ENCODE results near the gene TMEM182. TPM values are rescaled to one million over a fixed set of nuclear protein-coding genes. Genes with fewer than 3 reads are reported as not detected.

The TMEM182 gene
- total RNA-seq, 1 experiment from 2014 or later, result 13.7 TPM

DNA sequence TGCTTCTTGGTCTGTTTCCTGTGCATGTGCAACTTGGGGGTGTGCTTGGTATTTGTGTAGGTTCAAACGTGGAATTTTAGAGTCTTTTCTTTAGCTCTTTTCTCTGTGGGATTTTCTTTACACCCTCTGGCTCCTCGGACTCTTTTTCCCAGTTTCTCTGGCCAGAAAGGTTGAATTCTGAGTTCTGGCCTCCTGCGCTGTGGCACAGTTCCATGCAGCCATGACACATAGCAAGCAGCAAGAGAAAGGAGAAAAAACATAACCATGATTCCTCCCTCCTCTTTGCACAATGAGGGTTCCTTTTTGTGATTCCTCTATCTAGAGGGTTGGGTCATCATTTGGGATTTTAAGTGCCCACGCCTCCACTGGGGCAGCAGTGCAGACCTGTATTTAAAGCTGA, 33.8 kb downstream of the TMEM182 start:
- H3F3A ChIP-seq (ENCODE audit: insufficient read depth, low read depth), result no peaks in the 10 kb centered on the region
- H3K4me3 ChIP-seq, result no peak overlapping the region
- DNase-seq, result no peak
- ChIA-PET POLR2A (ENCODE audit: unreplicated experiment) (no interaction called here), CTCF (no interaction called here)
- H3K36me3 ChIP-seq (ENCODE audit: low read depth), result peaks cover 10% of the 10 kb centered on the region; the same call in 1 of the 2 replicates
- H3K4me1 ChIP-seq (replicated peaks; ENCODE audit: insufficient read depth), result no peaks in the 10 kb centered on the region
- H3K4me2 ChIP-seq, result no peak overlapping the region
- intact Hi-C loops (cut with micrococcal nuclease; ENCODE audit: unreplicated experiment), result no loop called here
- H2AFZ ChIP-seq, result no peak overlapping the region
- no peak overlapping the region for H3K27ac ChIP-seq
- no peaks in the 10 kb centered on the region for H3K79me2 ChIP-seq (ENCODE audit: low read depth)
- peaks cover 1% of the 10 kb centered on the region for H3K9me3 ChIP-seq (ENCODE audit: insufficient read depth, low read depth)
- H3K9me2 ChIP-seq (ENCODE audit: insufficient read depth), result no peaks in the 10 kb centered on the region
- H3K27me3 ChIP-seq (ENCODE audit: insufficient read depth, low read depth), result no peaks in the 10 kb centered on the region
- no TSS peak for BruUV-seq (replicated peaks)
- H4K20me1 ChIP-seq (ENCODE audit: insufficient read depth), result no peaks in the 10 kb centered on the region
- TF ChIP-seq, protein P1, sequence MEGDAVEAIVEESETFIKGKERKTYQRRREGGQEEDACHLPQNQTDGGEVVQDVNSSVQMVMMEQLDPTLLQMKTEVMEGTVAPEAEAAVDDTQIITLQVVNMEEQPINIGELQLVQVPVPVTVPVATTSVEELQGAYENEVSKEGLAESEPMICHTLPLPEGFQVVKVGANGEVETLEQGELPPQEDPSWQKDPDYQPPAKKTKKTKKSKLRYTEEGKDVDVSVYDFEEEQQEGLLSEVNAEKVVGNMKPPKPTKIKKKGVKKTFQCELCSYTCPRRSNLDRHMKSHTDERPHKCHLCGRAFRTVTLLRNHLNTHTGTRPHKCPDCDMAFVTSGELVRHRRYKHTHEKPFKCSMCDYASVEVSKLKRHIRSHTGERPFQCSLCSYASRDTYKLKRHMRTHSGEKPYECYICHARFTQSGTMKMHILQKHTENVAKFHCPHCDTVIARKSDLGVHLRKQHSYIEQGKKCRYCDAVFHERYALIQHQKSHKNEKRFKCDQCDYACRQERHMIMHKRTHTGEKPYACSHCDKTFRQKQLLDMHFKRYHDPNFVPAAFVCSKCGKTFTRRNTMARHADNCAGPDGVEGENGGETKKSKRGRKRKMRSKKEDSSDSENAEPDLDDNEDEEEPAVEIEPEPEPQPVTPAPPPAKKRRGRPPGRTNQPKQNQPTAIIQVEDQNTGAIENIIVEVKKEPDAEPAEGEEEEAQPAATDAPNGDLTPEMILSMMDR (conservative IDR thresholded peaks at IDR 0.05), result no peak
- TF ChIP-seq EZH2 (IDR thresholded peaks at IDR 0.05; ENCODE audit: low read depth), result no peak

DNA sequence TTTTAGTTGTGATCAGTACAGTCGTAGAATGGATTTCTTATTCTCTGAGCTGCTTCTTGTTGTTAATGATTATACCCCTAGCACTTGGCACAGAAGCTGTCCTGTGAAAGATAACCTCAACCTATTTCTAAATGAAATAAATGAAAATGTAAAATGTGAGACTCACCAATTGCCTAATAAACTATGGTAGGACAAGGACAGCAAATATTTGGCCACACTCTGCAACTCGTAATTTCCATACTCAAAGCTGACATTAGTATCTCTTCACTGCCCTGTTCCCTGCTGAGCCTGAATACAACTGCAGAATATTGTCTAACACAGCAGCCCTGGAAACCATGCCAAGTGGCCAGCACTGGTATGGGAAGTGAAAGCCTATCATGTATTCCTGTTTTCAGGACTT, 34.5 kb downstream of the TMEM182 start:
- H3K27ac ChIP-seq, result no peak overlapping the region
- CTCF ChIA-PET, result no interaction called here
- H3K9me2 ChIP-seq (ENCODE audit: insufficient read depth), result no peaks in the 10 kb centered on the region
- no peak overlapping the region for H3K4me3 ChIP-seq
- H3F3A ChIP-seq (ENCODE audit: insufficient read depth, low read depth), result no peaks in the 10 kb centered on the region
- peaks cover 8% of the 10 kb centered on the region for H3K9me3 ChIP-seq (ENCODE audit: insufficient read depth, low read depth)
- H3K4me1 ChIP-seq (replicated peaks; ENCODE audit: insufficient read depth), result no peaks in the 10 kb centered on the region
- no peak for DNase-seq
- H3K27me3 ChIP-seq (ENCODE audit: insufficient read depth, low read depth), result no peaks in the 10 kb centered on the region
- no peak overlapping the region for H2AFZ ChIP-seq
- H3K4me2 ChIP-seq, result no peak overlapping the region
- TF ChIP-seq, protein P1 (conservative IDR thresholded peaks at IDR 0.05), result no peak
- no peak for TF ChIP-seq EZH2 (IDR thresholded peaks at IDR 0.05; ENCODE audit: low read depth)
- no peaks in the 10 kb centered on the region for H3K79me2 ChIP-seq (ENCODE audit: low read depth)
- no TSS peak for BruUV-seq (replicated peaks)
- intact Hi-C loops (cut with micrococcal nuclease; ENCODE audit: unreplicated experiment), result no loop called here
- no peaks in the 10 kb centered on the region for H4K20me1 ChIP-seq (ENCODE audit: insufficient read depth)
- peaks cover 10% of the 10 kb centered on the region for H3K36me3 ChIP-seq (ENCODE audit: low read depth)
- POLR2A ChIA-PET (ENCODE audit: unreplicated experiment), result no interaction called here

DNA sequence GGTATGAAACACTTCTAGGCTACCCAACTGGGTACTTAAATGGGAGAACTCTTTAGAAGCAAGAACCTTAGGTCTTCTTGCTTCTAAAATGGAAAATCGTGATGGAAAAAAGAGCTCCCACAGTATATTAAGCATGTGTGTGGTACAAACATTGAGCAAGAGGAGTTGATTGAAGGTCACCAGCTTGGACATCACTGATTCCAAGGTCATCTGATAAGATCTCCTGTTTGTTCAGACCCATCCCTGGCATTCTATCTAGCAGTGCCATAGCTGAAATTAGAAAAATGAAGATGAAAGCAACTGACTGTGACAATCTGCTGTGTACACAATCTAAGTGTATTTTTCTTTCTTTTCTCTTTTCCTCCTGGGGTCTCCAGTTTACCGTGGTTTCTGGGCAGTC, 35.7 kb downstream of the TMEM182 start:
- no TSS peak for BruUV-seq (replicated peaks)
- Histone ChIP-seq H3K79me2 (ENCODE audit: low read depth) (no peaks in the 10 kb centered on the region), H3K4me2 (no peak overlapping the region), H2AFZ (no peak overlapping the region), H3F3A (ENCODE audit: insufficient read depth, low read depth) (no peaks in the 10 kb centered on the region), H3K4me3 (no peak overlapping the region), H3K27me3 (ENCODE audit: insufficient read depth, low read depth) (no peaks in the 10 kb centered on the region), H3K9me3 (ENCODE audit: insufficient read depth, low read depth) (peaks cover 14% of the 10 kb centered on the region), H3K4me1 (replicated peaks; ENCODE audit: insufficient read depth) (no peaks in the 10 kb centered on the region), H3K36me3 (ENCODE audit: low read depth) (peaks cover 10% of the 10 kb centered on the region), H3K9me2 (ENCODE audit: insufficient read depth) (no peaks in the 10 kb centered on the region), H4K20me1 (ENCODE audit: insufficient read depth) (no peaks in the 10 kb centered on the region), H3K27ac (no peak overlapping the region)
- ChIA-PET POLR2A (ENCODE audit: unreplicated experiment) (no interaction called here), CTCF (no interaction called here)
- TF ChIP-seq, protein P1 (conservative IDR thresholded peaks at IDR 0.05), result no peak
- no peak for TF ChIP-seq EZH2 (IDR thresholded peaks at IDR 0.05; ENCODE audit: low read depth)
- no peak for DNase-seq
- intact Hi-C loops (cut with micrococcal nuclease; ENCODE audit: unreplicated experiment), result no loop called here

Data from PC-9 (cell line).